ENCODE measurements around the gene CD74.
"Not testable (repeated sequence)": the region's sequence is repeated elsewhere in the genome, so short reads cannot be mapped to it uniquely, and the experiment has no call there.

The CD74 gene

DNA sequence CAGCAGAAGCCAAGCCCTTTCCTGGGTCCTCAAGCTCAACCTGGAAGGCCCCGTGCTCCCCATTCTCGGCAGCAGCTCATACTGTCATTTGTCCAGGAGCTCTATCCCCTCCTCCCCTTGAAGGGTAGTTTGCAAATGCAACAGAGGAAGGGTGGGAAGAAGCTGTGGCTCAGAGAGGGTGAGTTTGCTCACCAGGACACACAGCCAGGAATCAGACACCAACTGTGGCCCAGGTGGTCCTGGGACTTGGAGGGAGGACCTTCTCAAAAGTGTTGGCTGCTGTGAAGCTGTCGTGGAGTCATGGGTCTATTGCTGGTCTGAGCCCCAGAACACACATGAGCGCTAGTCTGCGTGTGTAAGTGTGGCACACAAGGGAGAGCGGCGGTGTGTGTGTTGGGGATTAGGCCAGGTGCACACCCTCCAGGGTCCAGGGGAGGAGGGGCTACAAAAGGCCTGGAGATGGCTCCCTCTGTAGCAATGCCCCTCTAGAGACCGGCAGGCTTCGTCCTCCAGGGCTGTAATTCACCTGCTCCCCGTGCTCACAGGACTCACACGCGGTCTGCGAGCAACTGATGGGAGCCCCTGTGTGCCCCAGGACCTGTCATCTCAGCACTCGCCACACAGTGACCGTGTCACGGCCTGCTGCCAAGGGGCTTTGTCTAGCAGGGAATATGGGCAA, 45.0 kb upstream of the CD74 start:
- Histone ChIP-seq H2BK12ac (ENCODE audit: low read length) (peak overlapping the region; percentile 26), H3K36me3 (ENCODE audit: control insufficient read depth in 1 of 2, insufficient read depth in 2 of 2, low read length in 2 of 2) (no peaks in the 10 kb centered on the region), H3K79me2 (ENCODE audit: control insufficient read depth, insufficient read depth, low read length, poor library complexity) (no peaks in the 10 kb centered on the region), H3K4me1 (ENCODE audit: control insufficient read depth in 1 of 2, insufficient read depth in 2 of 2, low read length in 2 of 2) (peaks cover 7 to 18% of the 10 kb centered on the region in 2 experiments), H4K12ac (ENCODE audit: low read depth, low read length) (no peak overlapping the region), H2BK5ac (ENCODE audit: low read depth, low read length, poor library complexity) (no peak overlapping the region), H3K14ac (ENCODE audit: low read length) (no peak overlapping the region), H3K4me3 (ENCODE audit: low read depth, low read length) (no peak overlapping the region), H4K91ac (ENCODE audit: low read depth, low read length) (peak overlapping the region; percentile 55), H2BK120ac (ENCODE audit: insufficient read depth, low read length, poor library complexity) (no peak overlapping the region), H3K9me3 (ENCODE audit: insufficient read depth, low read depth, low read length) (no peaks in the 10 kb centered on the region), H3K9ac (ENCODE audit: low read length) (no peak overlapping the region), H2AK5ac (ENCODE audit: low read length) (peak overlapping the region; percentile 60), H3K18ac (ENCODE audit: low read length) (no peak overlapping the region), H3K23ac (ENCODE audit: low read length) (no peak overlapping the region), H3K4me2 (ENCODE audit: low read length) (no peak overlapping the region), H3K27ac (ENCODE audit: low read depth, low read length) (no peak overlapping the region), H3K4ac (ENCODE audit: low read depth, low read length) (no peak overlapping the region), H4K8ac (ENCODE audit: low read depth, low read length) (no peak overlapping the region), H3K27me3 (ENCODE audit: insufficient read depth, low read length) (no peaks in the 10 kb centered on the region), H2AFZ (ENCODE audit: insufficient read depth, low read length, poor library complexity) (no peak overlapping the region), H3K79me1 (ENCODE audit: low read length) (peaks cover 17% of the 10 kb centered on the region)
- WGBS (ENCODE audit: extremely low coverage, insufficient coverage, insufficient read length): no CpG with 5 or more reads among the region's 16 CpGs
- DNase-seq: no peak

DNA sequence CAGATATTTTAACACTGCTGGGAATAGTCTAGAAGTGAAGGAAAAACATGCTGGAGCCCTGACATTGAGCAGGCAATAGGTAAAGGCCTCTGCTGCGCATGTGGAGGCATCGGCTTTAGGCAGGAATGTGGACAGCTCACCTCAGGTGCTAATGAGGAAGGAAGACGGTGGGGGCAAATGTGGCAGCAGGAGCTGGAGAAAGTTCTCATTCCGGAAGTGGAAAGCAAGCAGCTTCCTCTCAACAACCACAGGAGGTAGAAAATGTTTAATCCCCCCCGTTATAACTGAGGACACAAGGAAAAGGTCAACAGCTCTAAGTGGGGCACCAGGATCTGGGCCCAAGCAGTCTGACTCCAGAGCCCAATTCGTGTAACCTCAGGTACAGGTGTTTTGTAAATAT, 44.4 kb upstream of the CD74 start:
- Histone ChIP-seq H2BK12ac (ENCODE audit: low read length) (no peak overlapping the region), H2BK5ac (ENCODE audit: low read depth, low read length, poor library complexity) (no peak overlapping the region), H3K27me3 (ENCODE audit: insufficient read depth, low read length) (no peaks in the 10 kb centered on the region), H2AK5ac (ENCODE audit: low read length) (no peak overlapping the region), H4K91ac (ENCODE audit: low read depth, low read length) (no peak overlapping the region), H3K9ac (ENCODE audit: low read length) (no peak overlapping the region), H2BK120ac (ENCODE audit: insufficient read depth, low read length, poor library complexity) (no peak overlapping the region), H3K9me3 (ENCODE audit: insufficient read depth, low read depth, low read length) (no peaks in the 10 kb centered on the region), H3K4ac (ENCODE audit: low read depth, low read length) (no peak overlapping the region), H3K4me2 (ENCODE audit: low read length) (no peak overlapping the region), H3K27ac (ENCODE audit: low read depth, low read length) (no peak overlapping the region), H4K8ac (ENCODE audit: low read depth, low read length) (peak overlapping the region; percentile 41), H3K4me1 (ENCODE audit: control insufficient read depth in 1 of 2, insufficient read depth in 2 of 2, low read length in 2 of 2) (peaks cover 7 to 18% of the 10 kb centered on the region in 2 experiments), H2AFZ (ENCODE audit: insufficient read depth, low read length, poor library complexity) (no peak overlapping the region), H3K23ac (ENCODE audit: low read length) (no peak overlapping the region), H3K79me2 (ENCODE audit: control insufficient read depth, insufficient read depth, low read length, poor library complexity) (no peaks in the 10 kb centered on the region), H3K36me3 (ENCODE audit: control insufficient read depth in 1 of 2, insufficient read depth in 2 of 2, low read length in 2 of 2) (no peaks in the 10 kb centered on the region), H3K4me3 (ENCODE audit: low read depth, low read length) (no peak overlapping the region), H4K12ac (ENCODE audit: low read depth, low read length) (no peak overlapping the region), H3K79me1 (ENCODE audit: low read length) (peaks cover 17% of the 10 kb centered on the region), H3K14ac (ENCODE audit: low read length) (no peak overlapping the region), H3K18ac (ENCODE audit: low read length) (no peak overlapping the region)
- WGBS (ENCODE audit: extremely low coverage, insufficient coverage, insufficient read length): no CpG with 5 or more reads among the region's 6 CpGs
- DNase-seq: no peak

- Histone ChIP-seq H4K8ac (ENCODE audit: low read depth, low read length) (no peak overlapping the region), H2AK5ac (ENCODE audit: low read length) (no peak overlapping the region), H4K91ac (ENCODE audit: low read depth, low read length) (peak overlapping the region; percentile 17), H4K12ac (ENCODE audit: low read depth, low read length) (no peak overlapping the region), H3K9ac (ENCODE audit: low read length) (no peak overlapping the region), H3K4ac (ENCODE audit: low read depth, low read length) (no peak overlapping the region), H3K36me3 (ENCODE audit: control insufficient read depth in 1 of 2, insufficient read depth in 2 of 2, low read length in 2 of 2) (no peaks in the 10 kb centered on the region), H2BK5ac (ENCODE audit: low read depth, low read length, poor library complexity) (no peak overlapping the region), H3K79me1 (ENCODE audit: low read length) (peaks cover 11% of the 10 kb centered on the region), H3K23ac (ENCODE audit: low read length) (no peak overlapping the region), H3K27ac (ENCODE audit: low read depth, low read length) (no peak overlapping the region), H2AFZ (ENCODE audit: insufficient read depth, low read length, poor library complexity) (no peak overlapping the region), H3K18ac (ENCODE audit: low read length) (no peak overlapping the region), H3K4me2 (ENCODE audit: low read length) (no peak overlapping the region), H3K9me3 (ENCODE audit: insufficient read depth, low read depth, low read length) (no peaks in the 10 kb centered on the region), H3K27me3 (ENCODE audit: insufficient read depth, low read length) (no peaks in the 10 kb centered on the region), H3K14ac (ENCODE audit: low read length) (no peak overlapping the region), H3K79me2 (ENCODE audit: control insufficient read depth, insufficient read depth, low read length, poor library complexity) (peaks cover 2% of the 10 kb centered on the region), H3K4me1 (ENCODE audit: control insufficient read depth in 1 of 2, insufficient read depth in 2 of 2, low read length in 2 of 2) (peaks cover 2 to 8% of the 10 kb centered on the region in 2 experiments), H2BK12ac (ENCODE audit: low read length) (no peak overlapping the region), H2BK120ac (ENCODE audit: insufficient read depth, low read length, poor library complexity) (no peak overlapping the region), H3K4me3 (ENCODE audit: low read depth, low read length) (no peak overlapping the region)
- no CpG with 5 or more reads among the region's 9 CpGs for WGBS (ENCODE audit: extremely low coverage, insufficient coverage, insufficient read length)
- no peak for DNase-seq
Observed at GRCh38 chr5:150454492-150455229, 42.0 kb upstream of the CD74 start.

DNA sequence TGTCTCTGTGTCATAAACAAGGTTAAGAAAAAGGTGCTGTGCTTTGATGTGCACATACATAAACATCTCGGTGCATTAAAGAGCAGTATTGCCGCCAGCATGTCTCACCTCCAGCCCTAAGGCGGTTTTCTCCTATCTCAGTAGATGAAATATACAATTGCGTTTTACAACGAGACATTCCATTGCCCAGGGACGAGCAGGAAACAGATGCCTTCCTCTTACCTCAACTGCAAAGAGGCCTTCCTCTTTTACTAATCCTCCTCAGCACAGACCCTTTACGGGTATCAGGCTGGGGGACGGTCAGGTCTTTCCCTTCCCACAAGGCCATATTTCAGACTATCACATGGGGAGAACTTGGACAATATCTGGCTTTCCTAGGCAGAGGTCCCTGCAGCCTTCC, 41.3 kb upstream of the CD74 start:
- not testable (repeated sequence) for H3K36me3 ChIP-seq (ENCODE audit: control insufficient read depth in 1 of 2, insufficient read depth in 2 of 2, low read length in 2 of 2); H3K27ac ChIP-seq (ENCODE audit: low read depth, low read length); H2AFZ ChIP-seq (ENCODE audit: insufficient read depth, low read length, poor library complexity); H3K23ac ChIP-seq (ENCODE audit: low read length); H3K79me2 ChIP-seq (ENCODE audit: control insufficient read depth, insufficient read depth, low read length, poor library complexity); H2BK120ac ChIP-seq (ENCODE audit: insufficient read depth, low read length, poor library complexity); H3K9me3 ChIP-seq (ENCODE audit: insufficient read depth, low read depth, low read length); H3K4me3 ChIP-seq (ENCODE audit: low read depth, low read length); H3K27me3 ChIP-seq (ENCODE audit: insufficient read depth, low read length); H4K8ac ChIP-seq (ENCODE audit: low read depth, low read length); H3K4me1 ChIP-seq (ENCODE audit: control insufficient read depth in 1 of 2, insufficient read depth in 2 of 2, low read length in 2 of 2); H3K4me2 ChIP-seq (ENCODE audit: low read length); H3K18ac ChIP-seq (ENCODE audit: low read length); H3K4ac ChIP-seq (ENCODE audit: low read depth, low read length); H4K12ac ChIP-seq (ENCODE audit: low read depth, low read length); H3K9ac ChIP-seq (ENCODE audit: low read length); H2AK5ac ChIP-seq (ENCODE audit: low read length); H2BK12ac ChIP-seq (ENCODE audit: low read length); H4K91ac ChIP-seq (ENCODE audit: low read depth, low read length); H2BK5ac ChIP-seq (ENCODE audit: low read depth, low read length, poor library complexity); H3K14ac ChIP-seq (ENCODE audit: low read length)
- DNase-seq: peak in 1 of 2 donors; percentile 47
- H3K79me1 ChIP-seq (ENCODE audit: low read length): peaks cover 11% of the 10 kb centered on the region
- no CpG with 5 or more reads among the region's 8 CpGs for WGBS (ENCODE audit: extremely low coverage, insufficient coverage, insufficient read length)
